ENCODE data around the gene BIK. TPM values are rescaled to one million over a fixed set of nuclear protein-coding genes. Genes with fewer than 3 reads are reported as not detected.

Gene BIK
- polyA plus RNA-seq, 1 of the 3 experiments (the other 2 are of a cell fraction) = 0.66 TPM

DNA sequence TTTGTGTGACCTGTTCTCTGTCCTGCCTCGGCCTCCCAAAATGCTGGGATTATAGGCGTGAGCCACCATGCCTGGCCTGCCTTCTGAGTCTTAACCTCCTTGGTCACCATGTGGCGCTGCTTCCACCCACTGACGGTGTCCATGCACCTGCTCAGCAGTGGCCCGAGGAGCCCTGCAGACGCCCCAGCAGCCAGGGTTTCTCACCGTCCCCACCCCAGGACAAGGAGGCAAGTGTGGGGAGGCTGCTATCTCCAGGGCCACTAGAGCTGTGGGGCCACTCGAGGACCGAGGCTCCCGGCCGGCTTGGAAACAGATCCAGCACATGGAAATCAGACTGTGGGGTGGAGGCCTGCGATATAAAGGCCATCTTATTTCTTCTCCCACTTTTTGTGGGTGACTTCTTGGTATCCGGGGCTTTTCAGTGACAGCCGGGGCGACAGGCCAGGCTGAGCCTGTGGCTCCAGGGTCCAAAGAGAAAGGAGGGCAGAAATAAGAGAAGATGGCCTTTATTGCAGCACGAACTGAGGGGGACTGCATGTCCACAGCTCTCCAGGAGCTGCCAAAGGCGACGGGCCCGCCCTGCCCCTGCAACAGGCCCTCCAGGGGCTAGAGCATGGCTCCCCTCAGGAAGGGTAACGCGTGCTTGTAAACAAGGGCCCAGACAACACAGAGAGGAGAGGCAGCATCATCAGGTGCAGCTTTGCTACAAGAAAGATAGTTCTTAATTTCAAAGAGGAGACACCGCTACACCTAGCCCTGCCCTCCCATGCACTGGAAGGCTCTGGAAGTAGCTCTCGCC is 55.8 kb downstream of the BIK start:
- ChIA-PET POLR2A (interaction anchor here (1.7 kb wide), 1 partner anchor 14 kb away, joined by 3 read pairs; no protein-coding TSS in a partner anchor), CTCF (no interaction called here)
- no peak overlapping the region for H3K4me3 ChIP-seq (ENCODE audit: low read depth in 2 of 2, low read length in 1 of 2)
- H3K9me3 ChIP-seq = no peaks in the 10 kb centered on the region
- H4K20me1 ChIP-seq (ENCODE audit: insufficient read depth) = no peaks in the 10 kb centered on the region
- H3K9me2 ChIP-seq = no peaks in the 10 kb centered on the region
- DNase-seq = no peak
- no peaks in the 10 kb centered on the region for H3K36me3 ChIP-seq (replicated peaks in 1 of 2; ENCODE audit: control insufficient read depth in 1 of 2, insufficient read depth in 2 of 2, low read length in 1 of 2)
- TF ChIP-seq, protein P1, sequence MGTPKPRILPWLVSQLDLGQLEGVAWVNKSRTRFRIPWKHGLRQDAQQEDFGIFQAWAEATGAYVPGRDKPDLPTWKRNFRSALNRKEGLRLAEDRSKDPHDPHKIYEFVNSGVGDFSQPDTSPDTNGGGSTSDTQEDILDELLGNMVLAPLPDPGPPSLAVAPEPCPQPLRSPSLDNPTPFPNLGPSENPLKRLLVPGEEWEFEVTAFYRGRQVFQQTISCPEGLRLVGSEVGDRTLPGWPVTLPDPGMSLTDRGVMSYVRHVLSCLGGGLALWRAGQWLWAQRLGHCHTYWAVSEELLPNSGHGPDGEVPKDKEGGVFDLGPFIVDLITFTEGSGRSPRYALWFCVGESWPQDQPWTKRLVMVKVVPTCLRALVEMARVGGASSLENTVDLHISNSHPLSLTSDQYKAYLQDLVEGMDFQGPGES (IDR thresholded peaks at IDR 0.05; ENCODE audit: low read depth, low read length) = no peak
- TF ChIP-seq RXRA (IDR thresholded peaks at IDR 0.05; ENCODE audit: borderline replicate concordance, low read depth) (no peak), NFIC (IDR thresholded peaks at IDR 0.05; ENCODE audit: borderline replicate concordance) (no peak), YY1 (IDR thresholded peaks at IDR 0.05; ENCODE audit: low read depth) (no peak), JUND (IDR thresholded peaks at IDR 0.05) (no peak), USF1 (IDR thresholded peaks at IDR 0.05; ENCODE audit: borderline replicate concordance, low read depth) (no peak), TEAD4 (IDR thresholded peaks at IDR 0.05; ENCODE audit: borderline replicate concordance, insufficient read depth) (no peak), EZH2phosphoT487 (IDR thresholded peaks at IDR 0.05; ENCODE audit: borderline replicate concordance, low read depth) (no peak), FOXM1 (IDR thresholded peaks at IDR 0.05; ENCODE audit: low read depth) (no peak), CHD2 (IDR thresholded peaks at IDR 0.05; ENCODE audit: low read length, partially characterized antibody) (no peak), MEF2A (IDR thresholded peaks at IDR 0.05; ENCODE audit: borderline replicate concordance, low read depth) (no peak), POLR2AphosphoS5 (IDR thresholded peaks at IDR 0.05; ENCODE audit: low read depth, low read length) (no peak), REST (IDR thresholded peaks at IDR 0.05; ENCODE audit: low read depth, low read length) (no peak), NRF1 (IDR thresholded peaks at IDR 0.05; ENCODE audit: low read depth, low read length) (no peak), RAD21 (IDR thresholded peaks at IDR 0.05; ENCODE audit: low read length) (no peak), TCF12 (IDR thresholded peaks at IDR 0.05) (no peak)
- TF ChIP-seq, protein P2, sequence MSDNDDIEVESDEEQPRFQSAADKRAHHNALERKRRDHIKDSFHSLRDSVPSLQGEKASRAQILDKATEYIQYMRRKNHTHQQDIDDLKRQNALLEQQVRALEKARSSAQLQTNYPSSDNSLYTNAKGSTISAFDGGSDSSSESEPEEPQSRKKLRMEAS (IDR thresholded peaks at IDR 0.05; ENCODE audit: low read depth) = no peak
- TF ChIP-seq, protein P3, sequence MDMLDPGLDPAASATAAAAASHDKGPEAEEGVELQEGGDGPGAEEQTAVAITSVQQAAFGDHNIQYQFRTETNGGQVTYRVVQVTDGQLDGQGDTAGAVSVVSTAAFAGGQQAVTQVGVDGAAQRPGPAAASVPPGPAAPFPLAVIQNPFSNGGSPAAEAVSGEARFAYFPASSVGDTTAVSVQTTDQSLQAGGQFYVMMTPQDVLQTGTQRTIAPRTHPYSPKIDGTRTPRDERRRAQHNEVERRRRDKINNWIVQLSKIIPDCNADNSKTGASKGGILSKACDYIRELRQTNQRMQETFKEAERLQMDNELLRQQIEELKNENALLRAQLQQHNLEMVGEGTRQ (IDR thresholded peaks at IDR 0.05; ENCODE audit: borderline replicate concordance, low read depth, low read length) = no peak
- no peak overlapping the region for H3K9ac ChIP-seq
- no peak overlapping the region for H3K27ac ChIP-seq (ENCODE audit: low read depth in 2 of 2, low read length in 1 of 2)
- no peaks in the 10 kb centered on the region; a peak in 1 of 4 replicates for H3K4me1 ChIP-seq (ENCODE audit: control insufficient read depth in 1 of 2, insufficient read depth in 2 of 2, low read depth in 1 of 2, low read length in 1 of 2)
- no peak overlapping the region for H2AFZ ChIP-seq (ENCODE audit: low read depth)
- H3K4me2 ChIP-seq = no peak overlapping the region
- no peaks in the 10 kb centered on the region for H3K27me3 ChIP-seq (ENCODE audit: insufficient read depth)
- no peaks in the 10 kb centered on the region for H3K79me2 ChIP-seq (ENCODE audit: insufficient read depth)
- H3F3A ChIP-seq (replicated peaks; ENCODE audit: insufficient read depth) = no peaks in the 10 kb centered on the region
- WGBS (ENCODE audit: low lambda C conversion rate) = 78% methylated on average over 11 of the region's 23 CpGs
